K562 (cell line): ENCODE data around the gene NHLH2. TPM values are rescaled to one million over a fixed set of nuclear protein-coding genes. Genes with fewer than 3 reads are reported as not detected.

ENCODE experiments used
- ATAC-seq: fragments of 200-7000 bp; cut with Tn5 transposase; 3 replicates; pipeline ENCODE4 v1.9.1; 2020; ENCODE audit warnings: moderate library complexity
- BruUV-seq: library from RNA; stranded (reverse); fragments of 400-500 nt; replicated peaks from 2 replicates; lab custom pipeline; 2021; lab: Mats Ljungman, UMichigan
- CTCF ChIA-PET: fragments of 300-600 bp; formaldehyde crosslinking; extraction: SDS; loops from one replicate; lab custom pipeline; 2021; ENCODE audit warnings: low intra/inter-chr PET ratio; lab: Yijun Ruan, JAX
- POLR2A ChIA-PET: fragments of 300-600, 350-650 bp; sonication (Branson Sonifier 250); formaldehyde crosslinking; extraction: SDS; loops from one replicate; lab custom pipeline; 2021; ENCODE audit warnings: antibody characterized with exemption, inconsistent platforms; lab: Yijun Ruan, JAX
- DNase-seq, 4 experiments: peaks; one replicate each; pipeline versions ENCODE4 v3.0.0 to v3.0.0-alpha.2; 2011 to 2018; ENCODE audit warnings: low spot score in 3 of 4, mixed read lengths in 3 of 4; ENCODE audit errors: extremely low read depth in 1 of 4
- FAIRE-seq: peaks from 2 replicates; lab custom pipeline; 2011; peaks lifted over from hg19 to GRCh38; lab: Jason Lieb, UNC
- H2AFZ ChIP-seq: 2 replicates; pipeline ENCODE4 v1.6.0; 2011; ENCODE audit warnings: low read depth, low read length, control low read depth, inconsistent platforms
- H3K27ac ChIP-seq: fragments of 200-600 bp; 3 replicates; pipeline ENCODE4 v1.8.0; 2011; ENCODE audit warnings: low read depth, mild to moderate bottlenecking, control low read depth, inconsistent platforms, low read length, moderate library complexity, mixed read lengths; ENCODE audit errors: extremely low read depth
- H3K27me3 ChIP-seq, 2 experiments: fragments of 300-600 bp in 1 of 2; 2 replicates in 1 of 2; 3 replicates in 1 of 2; pipeline versions ENCODE4 v1.6.0 to v1.8.0; 2011; ENCODE audit warnings: inconsistent platforms in 2 of 2, low read length in 2 of 2, mild to moderate bottlenecking in 1 of 2, mixed read lengths in 1 of 2, moderate library complexity in 1 of 2; ENCODE audit not compliant: control insufficient read depth in 2 of 2, insufficient read depth in 2 of 2
- H3K36me3 ChIP-seq: fragments of 300-600 bp; 3 replicates; pipeline ENCODE4 v1.8.0; 2011; ENCODE audit warnings: mild to moderate bottlenecking, low read length, inconsistent platforms; ENCODE audit not compliant: control insufficient read depth, insufficient read depth
- H3K4me1 ChIP-seq, 2 experiments: fragments of 200-600 bp in 1 of 2; replicated peaks in 1 of 2; 2 replicates in 1 of 2; 3 replicates in 1 of 2; pipeline versions ENCODE4 v1.5.1 to v1.8.0; 2011; ENCODE audit warnings: inconsistent platforms in 2 of 2, low read length in 2 of 2, mild to moderate bottlenecking in 1 of 2, mixed read lengths in 1 of 2, moderate library complexity in 1 of 2; ENCODE audit not compliant: control insufficient read depth in 2 of 2, insufficient read depth in 2 of 2
- H3K4me2 ChIP-seq: 2 replicates; pipeline ENCODE4 v1.6.1; 2011; ENCODE audit warnings: low read length, control low read depth, inconsistent platforms, mixed read lengths; ENCODE audit not compliant: insufficient read depth
- H3K4me3 ChIP-seq: fragments of 200-600 bp; sonication (generic), shearing (Covaris generic); 2 replicates; pipeline ENCODE4 v1.5.1; 2016; ENCODE audit warnings: control low read depth, inconsistent platforms
- H3K79me2 ChIP-seq: fragments of 200-600 bp; 3 replicates; pipeline ENCODE4 v1.8.0; 2011; ENCODE audit warnings: low read length, inconsistent platforms; ENCODE audit not compliant: control insufficient read depth, insufficient read depth
- H3K9ac ChIP-seq, 2 experiments: 2 replicates each; pipeline versions ENCODE4 v1.6.0 to v1.6.1; 2011; ENCODE audit warnings: low read depth in 2 of 2, low read length in 2 of 2, control low read depth in 1 of 2, inconsistent platforms in 1 of 2, mild to moderate bottlenecking in 1 of 2, mixed read lengths in 1 of 2; ENCODE audit not compliant: insufficient read depth in 1 of 2
- H3K9me1 ChIP-seq: one replicate; pipeline ENCODE4 v1.6.0; 2011; ENCODE audit warnings: inconsistent platforms, mild to moderate bottlenecking, low read length, moderate library complexity; ENCODE audit not compliant: control insufficient read depth, insufficient read depth
- H3K9me3 ChIP-seq: replicated peaks from 2 replicates; pipeline ENCODE4 v1.5.1; 2011; ENCODE audit warnings: low read depth, low read length, inconsistent platforms; ENCODE audit not compliant: control insufficient read depth, insufficient read depth
- H4K20me1 ChIP-seq: replicated peaks from 2 replicates; pipeline ENCODE4 v1.6.1; 2011; ENCODE audit warnings: low read length, inconsistent platforms, mixed read lengths; ENCODE audit not compliant: control insufficient read depth, insufficient read depth
- BRD4 ChIP-seq: fragments of 200-600 bp; sonication (generic); IDR thresholded peaks from 2 replicates; pipeline ENCODE4 v1.6.1; 2017; ENCODE audit warnings: inconsistent platforms
- HCFC1 ChIP-seq: IDR thresholded peaks from 2 replicates; pipeline ENCODE4 v1.6.1; 2012; ENCODE audit warnings: low read depth, low read length, improper control_type of control experiment
- MCM3 ChIP-seq: fragments of 450-650 bp; IDR thresholded peaks from 2 replicates; pipeline ENCODE4 v1.6.1; 2016
- RBM17 ChIP-seq: fragments of 200-400 bp; formaldehyde crosslinking; IDR thresholded peaks from 2 replicates; pipeline ENCODE4 v1.6.1; 2017; ENCODE audit warnings: low read depth, mild to moderate bottlenecking, low read length, borderline replicate concordance
- TAF1 ChIP-seq: IDR thresholded peaks from 2 replicates; pipeline ENCODE4 v1.6.1; 2011; ENCODE audit warnings: mild to moderate bottlenecking, low read length, moderate library complexity; ENCODE audit not compliant: insufficient read depth, control insufficient read depth, severe bottlenecking; ENCODE audit errors: extremely low read depth
- ZNF280A ChIP-seq: fragments of 450-650 bp; IDR thresholded peaks from 2 replicates; pipeline ENCODE4 v1.6.1; 2018; ENCODE audit warnings: mild to moderate bottlenecking, low read depth; ENCODE audit not compliant: partially characterized antibody
- ZNF41 ChIP-seq: fragments of 250-450 bp; sonication (Bioruptor Pico); conservative IDR thresholded peaks from 2 replicates; pipeline ENCODE4 v1.4.0; 2020; ENCODE audit warnings: mild to moderate bottlenecking
- ZNF445 ChIP-seq: fragments of 250-450 bp; sonication (Bioruptor Pico); IDR thresholded peaks from 2 replicates; pipeline ENCODE4 v1.4.0; 2020; ENCODE audit warnings: low read depth, mild to moderate bottlenecking, moderate library complexity
- ZNF695 ChIP-seq: fragments of 450-650 bp; formaldehyde crosslinking; IDR thresholded peaks from 2 replicates; pipeline ENCODE4 v1.4.0; 2020; ENCODE audit warnings: mild to moderate bottlenecking, moderate library complexity
- whole genome bisulfite sequencing: fragments of 100-300 bp; shearing (Covaris generic); methylation state at CpG from one replicate; pipeline ENCODE4 v1.1.6; 2016; ENCODE audit warnings: low coverage, mixed read lengths; ENCODE audit not compliant: insufficient coverage; ENCODE audit errors: missing lambda C conversion rate; 5-methylcytosine and 5-hydroxymethylcytosine counted together
- in situ Hi-C: fragments of 300-500 bp; cut with MboI; formaldehyde crosslinking; loops from 4 replicates; pipeline ENCODE4 v1.15.0; 2018; ENCODE audit warnings: inconsistent platforms, mixed read lengths
- intact Hi-C: fragments of 100-400 bp; cut with micrococcal nuclease; formaldehyde crosslinking; loops from 2 replicates; pipeline ENCODE4 v1.14.2; 2022
- polyA plus RNA-seq, 8 experiments: library from polyadenylated mRNA; depleted of rRNA in 4 of 8; stranded (reverse) in 5 of 8; unstranded in 3 of 8; fragments of >200 nt; fragmentation: Nextera tagmentation in 2 of 8; fragmentation: Illumina TruSeq in 1 of 8; extraction: Ambion mirVana in 2 of 8; extraction: Trizol in 1 of 8; gene quantifications; 2 replicates each; pipeline versions ENCODE4 v1.2.1 to v1.2.3, GENCODE V29; 2011 to 2014; ENCODE audit warnings: inconsistent platforms in 1 of 8, missing spikeins in 1 of 8
- total RNA-seq, 7 experiments: library from RNA; depleted of rRNA in 6 of 7; stranded (reverse); fragments of >200 nt in 6 of 7; fragmentation: Illumina TruSeq in 2 of 7; extraction: Trizol in 2 of 7; gene quantifications; 2 replicates each; pipeline versions ENCODE4 v1.2.1 to v1.2.3, GENCODE V29; 2011 to 2021; ENCODE audit warnings: low replicate concordance in 1 of 7
- TF ChIP-seq, protein P1 (sequence below): fragments of 250-450 bp; sonication (Bioruptor Pico); IDR thresholded peaks from 2 replicates; pipeline ENCODE4 v1.5.0; 2021

Gene NHLH2
- total and polyA plus RNA-seq, 9 of the 15 experiments (the other 6 are each of a cell fraction or from before 2014, with no cell fraction given) = not detected

- no peak overlapping the region for H3K4me2 ChIP-seq
- intact Hi-C loops (no loop called here), in situ Hi-C loops (no loop called here)
- ATAC-seq = no peak
- WGBS = 0% methylated on average over 4 of the region's 4 CpGs
- no peaks in the 10 kb centered on the region for H3K4me1 ChIP-seq
- H3K79me2 ChIP-seq = no peaks in the 10 kb centered on the region
- no peak overlapping the region for H2AFZ ChIP-seq
- H3K36me3 ChIP-seq = no peaks in the 10 kb centered on the region
- no peaks in the 10 kb centered on the region for H4K20me1 ChIP-seq
- H3K27me3 ChIP-seq = peaks cover 0 to 4% of the 10 kb centered on the region in 2 experiments; a peak in 1 of 5 replicates
- ChIA-PET CTCF (no interaction called here), POLR2A (no interaction called here)
- H3K27ac ChIP-seq = no peak overlapping the region
- H3K4me3 ChIP-seq = no peak overlapping the region
- FAIRE-seq = no peak
- TF ChIP-seq MCM3 = no peak
- no peak for TF ChIP-seq BRD4
- no peak for TF ChIP-seq TAF1
- TF ChIP-seq ZNF41 (CRISPR knock-in tag) = no peak
- TF ChIP-seq HCFC1 = no peak
- no peak for TF ChIP-seq ZNF445 (CRISPR knock-in tag)
- no peak for TF ChIP-seq RBM17
- TF ChIP-seq ZNF695 (CRISPR knock-in tag) = no peak
- no peak for TF ChIP-seq ZNF280A
- TF ChIP-seq, protein P1, sequence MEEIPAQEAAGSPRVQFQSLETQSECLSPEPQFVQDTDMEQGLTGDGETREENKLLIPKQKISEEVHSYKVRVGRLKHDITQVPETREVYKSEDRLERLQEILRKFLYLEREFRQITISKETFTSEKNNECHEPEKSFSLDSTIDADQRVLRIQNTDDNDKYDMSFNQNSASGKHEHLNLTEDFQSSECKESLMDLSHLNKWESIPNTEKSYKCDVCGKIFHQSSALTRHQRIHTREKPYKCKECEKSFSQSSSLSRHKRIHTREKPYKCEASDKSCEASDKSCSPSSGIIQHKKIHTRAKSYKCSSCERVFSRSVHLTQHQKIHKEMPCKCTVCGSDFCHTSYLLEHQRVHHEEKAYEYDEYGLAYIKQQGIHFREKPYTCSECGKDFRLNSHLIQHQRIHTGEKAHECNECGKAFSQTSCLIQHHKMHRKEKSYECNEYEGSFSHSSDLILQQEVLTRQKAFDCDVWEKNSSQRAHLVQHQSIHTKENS (CRISPR knock-in tag) = no peak
- no peak overlapping the region for H3K9ac ChIP-seq
- no peaks in the 10 kb centered on the region for H3K9me1 ChIP-seq
- H3K9me3 ChIP-seq = no peaks in the 10 kb centered on the region
- BruUV-seq = no TSS peak
- no peak for DNase-seq
Measured at GRCh38 chr1:115797486-115797885, 43.4 kb downstream of the NHLH2 start.
